ENCODE results near the gene HRH1.
"Not testable (repeated sequence)": the region's sequence is repeated elsewhere in the genome, so short reads cannot be mapped to it uniquely, and the experiment has no call there.

Gene HRH1

DNA sequence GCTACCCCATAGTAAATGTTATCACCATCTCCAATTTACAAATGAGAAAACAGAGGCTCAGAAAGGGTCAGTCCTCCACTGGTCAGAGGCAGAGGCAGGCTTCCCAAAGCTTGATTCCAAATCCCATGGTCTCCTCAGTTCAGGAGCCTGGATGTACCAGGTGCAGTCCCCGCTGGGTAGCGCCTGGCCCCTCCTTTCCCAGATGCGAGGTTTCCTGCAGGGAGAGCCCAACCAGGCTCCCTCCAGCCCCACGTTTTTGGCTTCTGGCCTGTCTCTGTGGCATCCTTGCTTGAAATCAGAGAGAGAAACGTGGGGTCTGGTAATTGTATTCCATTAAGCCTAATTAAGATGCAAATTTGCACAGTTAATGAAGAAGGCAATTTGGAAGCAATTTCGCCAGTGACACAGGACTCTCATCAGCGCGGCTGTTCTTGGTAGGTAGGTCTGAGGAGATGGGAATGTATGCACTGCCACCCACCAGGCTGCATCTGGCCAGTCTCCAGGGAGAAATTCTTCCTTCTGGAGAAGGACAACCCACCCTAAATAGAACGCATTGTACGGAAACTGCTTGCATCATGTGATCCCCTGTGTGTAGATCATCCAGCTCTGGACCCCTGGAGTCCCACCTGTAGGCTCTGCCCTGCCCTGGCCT lies 50.5 kb downstream of the HRH1 start:
- DNase-seq (ENCODE audit: low spot score) = no peak

DNA sequence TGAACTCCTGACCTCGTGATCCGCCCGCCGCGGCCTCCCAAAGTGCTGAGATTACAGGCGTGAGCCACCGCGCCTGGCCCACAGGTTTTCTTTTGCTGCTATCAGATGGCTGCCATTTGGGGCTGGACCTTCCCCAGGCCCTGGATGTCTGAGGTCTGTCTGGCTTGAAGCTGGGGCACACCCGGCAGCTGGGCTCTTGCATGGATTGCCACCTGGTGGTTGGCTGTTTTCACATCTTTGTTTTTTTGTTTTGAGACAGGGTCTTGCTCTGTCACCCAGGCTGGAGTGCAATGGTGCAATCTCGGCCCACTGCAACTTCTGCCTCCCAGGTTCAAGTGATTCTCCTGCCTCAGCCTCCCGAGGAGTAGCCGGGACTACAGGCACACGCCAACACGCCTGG lies 51.6 kb downstream of the HRH1 start:
- DNase-seq (ENCODE audit: low spot score) = not testable (repeated sequence)

DNA sequence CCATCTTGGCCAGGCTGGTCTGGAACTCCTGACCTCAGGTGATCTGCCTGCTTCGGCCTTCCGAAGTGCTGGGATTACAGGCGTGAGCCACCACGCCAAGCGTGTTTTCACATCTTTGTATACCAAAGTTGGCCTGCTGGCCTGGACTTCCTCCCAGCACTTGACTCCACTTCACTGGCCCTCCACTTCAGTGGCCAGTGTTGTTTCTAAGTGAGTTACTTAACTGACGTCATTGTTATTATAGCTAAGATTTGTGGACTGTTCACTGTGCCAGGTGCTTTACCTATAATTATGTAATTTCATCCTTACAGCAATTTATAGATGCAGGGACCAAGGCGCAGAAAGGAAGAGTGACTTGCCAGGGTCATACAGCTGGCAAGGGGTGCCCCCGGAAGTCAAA lies 52.0 kb downstream of the HRH1 start:
- no peak for DNase-seq (ENCODE audit: low spot score)

DNA sequence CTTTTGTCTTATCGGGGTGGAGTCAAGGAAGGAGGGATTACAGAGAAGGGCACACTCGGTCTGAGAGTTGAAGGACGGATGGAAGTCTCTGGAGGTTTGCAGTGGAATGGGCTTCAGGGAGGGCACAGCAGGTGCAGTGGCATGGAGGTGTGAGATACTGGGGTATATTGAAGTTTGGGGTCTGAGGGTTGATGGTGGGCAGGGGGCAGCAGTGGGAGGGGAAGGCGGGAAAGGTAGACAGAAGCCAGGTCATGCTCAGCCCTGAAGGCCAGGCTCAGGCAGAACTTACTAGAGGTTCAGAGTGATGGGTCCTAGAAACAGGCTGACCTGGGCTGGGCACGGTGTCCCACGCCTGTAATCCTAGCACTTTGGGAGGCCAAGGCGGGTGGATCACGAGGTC lies 52.7 kb downstream of the HRH1 start:
- DNase-seq (ENCODE audit: low spot score) = no peak

DNA sequence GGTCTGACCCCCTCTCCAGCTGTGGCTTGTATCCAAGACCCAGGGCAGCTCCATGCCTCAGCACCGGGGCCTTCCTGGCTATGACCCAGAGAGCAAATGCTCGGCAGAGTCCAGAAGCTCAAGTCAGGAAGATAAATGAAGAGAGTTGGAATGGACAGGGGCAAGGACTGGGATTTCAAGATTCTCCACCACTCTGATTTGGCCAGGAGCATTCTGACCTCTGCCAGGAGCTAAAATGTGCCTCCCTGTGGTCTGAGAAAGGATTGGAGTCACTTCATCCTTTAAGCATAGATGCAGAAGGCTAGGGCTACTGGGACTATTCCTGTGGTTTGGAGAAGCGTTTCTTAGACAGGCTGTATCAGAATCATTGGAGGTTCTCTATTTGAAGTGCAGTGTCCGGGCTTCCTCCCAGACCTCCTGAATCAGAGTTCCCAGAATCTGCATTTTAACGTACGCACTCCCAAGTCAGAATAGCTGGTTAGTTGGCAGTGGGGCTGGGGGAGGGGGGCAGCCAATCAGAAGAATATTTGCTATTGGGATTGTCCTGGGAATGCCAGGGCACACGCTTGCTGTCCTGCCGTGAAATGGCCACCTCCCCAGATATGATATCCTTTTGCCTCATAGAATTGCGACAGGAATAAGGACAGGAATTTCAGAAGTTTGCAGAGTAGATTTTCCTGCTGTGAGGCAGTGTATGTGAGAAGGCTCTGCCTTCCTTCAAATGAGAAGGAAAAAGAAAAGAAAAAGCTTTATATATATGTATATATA lies 57.4 kb downstream of the HRH1 start:
- DNase-seq (ENCODE audit: low spot score) = no peak

DNA sequence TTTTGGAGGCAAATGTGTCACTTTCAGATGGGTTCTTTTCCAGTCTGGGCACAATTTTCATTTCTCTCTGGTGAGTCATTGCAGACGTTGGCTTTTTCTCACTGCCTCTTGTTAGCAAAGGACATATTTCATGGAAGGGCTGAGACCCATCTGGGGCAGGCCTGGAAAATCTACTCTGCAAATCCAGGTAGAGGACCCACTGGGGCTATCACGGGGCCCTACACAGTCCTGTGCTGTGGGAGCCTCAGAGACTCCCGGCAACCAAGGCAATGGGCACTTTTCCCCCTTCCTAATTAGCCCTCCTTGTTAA lies 58.0 kb downstream of the HRH1 start:
- DNase-seq (ENCODE audit: low spot score) = peak; percentile 50

DNA sequence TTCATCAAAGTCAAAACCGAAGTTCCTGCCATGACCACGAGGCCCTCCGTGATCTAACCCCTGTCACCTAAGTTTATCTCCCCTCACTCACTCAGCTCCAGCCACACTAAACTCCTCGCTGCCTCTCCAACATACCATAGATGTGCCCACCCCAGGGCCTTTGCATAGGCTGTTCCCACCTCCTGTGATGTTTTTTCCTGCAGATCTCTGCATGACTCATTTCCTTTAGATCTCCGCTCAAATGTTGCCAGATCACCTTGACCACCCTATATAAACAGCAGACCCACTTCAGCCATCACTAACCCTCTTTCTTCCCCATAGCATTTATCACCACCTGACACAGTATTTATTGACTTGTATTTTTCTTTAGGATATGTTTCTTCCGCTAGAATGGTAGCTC lies 58.5 kb downstream of the HRH1 start:
- DNase-seq (ENCODE audit: low spot score) = no peak

DNA sequence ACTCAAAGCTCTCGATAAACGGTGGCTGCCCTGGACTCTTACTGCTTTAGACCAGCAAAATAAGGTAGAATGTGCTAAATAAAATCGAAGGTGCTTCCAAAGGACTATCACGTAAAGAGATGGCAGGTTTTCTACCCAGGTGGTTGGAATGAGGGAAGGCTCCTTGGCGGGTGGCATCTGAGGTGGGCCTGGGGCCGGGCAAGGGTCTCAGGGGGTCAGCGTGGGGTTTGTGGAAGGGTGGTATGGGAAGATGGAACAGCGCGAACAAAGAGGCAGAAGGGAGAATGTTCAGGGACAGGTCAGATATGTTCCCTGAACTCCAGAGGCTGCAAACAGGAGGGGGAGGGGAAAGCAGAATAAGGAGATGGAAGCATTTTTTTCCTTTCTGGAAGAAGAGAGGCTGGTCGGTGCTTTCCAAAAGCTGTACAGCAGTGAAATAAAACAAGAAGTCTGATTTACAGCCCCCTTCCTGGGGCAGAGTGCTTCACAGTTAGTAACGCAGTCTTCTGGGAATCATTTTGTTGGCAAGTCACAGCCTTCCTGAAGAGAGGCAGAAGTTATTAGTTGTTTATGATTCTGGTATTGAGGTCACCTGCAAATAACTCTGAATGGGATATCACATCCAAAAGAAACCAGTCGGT lies 59.6 kb downstream of the HRH1 start:
- DNase-seq (ENCODE audit: low spot score) = no peak

DNA sequence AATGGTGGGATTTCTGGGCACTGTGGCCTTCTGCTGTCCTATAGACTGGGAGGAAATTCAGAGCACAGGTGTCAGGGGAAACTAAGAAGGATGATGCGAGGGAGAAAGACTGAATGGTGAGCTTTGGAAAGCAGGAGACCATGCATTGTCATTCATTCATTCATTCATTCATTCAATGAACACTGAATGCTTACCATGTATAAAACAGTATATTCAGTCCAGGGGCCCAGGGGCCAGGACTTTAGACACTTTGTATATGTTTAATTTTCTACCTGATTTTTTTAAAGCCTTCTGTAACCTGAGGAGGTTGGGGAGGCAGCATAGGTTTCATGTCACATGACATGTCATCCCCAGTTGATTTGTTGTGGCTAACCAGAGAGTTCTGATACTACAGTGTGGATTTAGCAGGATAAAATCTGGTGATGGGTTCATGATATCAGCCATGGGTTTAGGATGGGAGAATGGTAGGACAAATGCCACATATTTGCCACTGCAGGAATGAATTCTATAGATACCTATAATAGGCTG lies 60.2 kb downstream of the HRH1 start:
- no peak for DNase-seq (ENCODE audit: low spot score)

DNA sequence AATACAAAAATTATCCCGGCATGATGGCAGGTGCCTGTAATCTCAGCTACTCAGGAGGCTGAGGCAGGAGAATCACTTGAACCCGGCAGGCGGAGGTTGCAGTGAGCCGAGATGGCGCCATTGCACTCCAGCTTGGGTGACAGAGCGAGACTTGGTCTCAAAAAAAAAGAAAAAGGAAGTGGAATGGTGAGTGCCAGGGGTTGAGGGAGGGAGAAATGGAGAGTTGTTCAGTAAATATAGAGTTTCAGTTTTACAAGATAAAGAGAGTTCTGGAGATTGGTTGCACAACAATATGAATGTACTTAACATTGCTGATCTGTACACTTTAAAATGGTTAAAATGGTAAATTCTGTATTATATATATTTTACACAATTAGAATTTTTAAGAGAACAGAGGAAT lies 63.1 kb downstream of the HRH1 start:
- DNase-seq (ENCODE audit: low spot score) = not testable (repeated sequence)

DNA sequence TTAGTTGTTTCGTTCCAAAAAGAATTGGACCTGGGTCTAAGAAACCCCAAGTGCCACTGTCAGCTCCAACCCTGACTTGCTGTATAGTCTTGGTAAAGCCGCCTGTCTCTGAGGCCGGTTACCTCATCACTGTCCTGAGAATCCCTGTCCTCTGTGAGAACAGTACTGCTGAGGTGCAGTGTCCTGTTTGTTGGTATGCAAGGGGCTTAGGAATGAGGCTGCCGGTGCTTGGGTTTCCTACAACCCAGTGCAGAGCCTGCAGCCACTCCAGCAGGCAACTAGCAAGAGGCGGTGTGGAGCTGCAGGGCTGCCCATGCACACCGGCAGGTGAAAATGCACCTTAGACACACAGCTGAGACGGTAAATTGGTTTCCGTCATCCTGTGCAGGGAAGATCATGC lies 65.9 kb downstream of the HRH1 start:
- no peak for DNase-seq (ENCODE audit: low spot score)

DNA sequence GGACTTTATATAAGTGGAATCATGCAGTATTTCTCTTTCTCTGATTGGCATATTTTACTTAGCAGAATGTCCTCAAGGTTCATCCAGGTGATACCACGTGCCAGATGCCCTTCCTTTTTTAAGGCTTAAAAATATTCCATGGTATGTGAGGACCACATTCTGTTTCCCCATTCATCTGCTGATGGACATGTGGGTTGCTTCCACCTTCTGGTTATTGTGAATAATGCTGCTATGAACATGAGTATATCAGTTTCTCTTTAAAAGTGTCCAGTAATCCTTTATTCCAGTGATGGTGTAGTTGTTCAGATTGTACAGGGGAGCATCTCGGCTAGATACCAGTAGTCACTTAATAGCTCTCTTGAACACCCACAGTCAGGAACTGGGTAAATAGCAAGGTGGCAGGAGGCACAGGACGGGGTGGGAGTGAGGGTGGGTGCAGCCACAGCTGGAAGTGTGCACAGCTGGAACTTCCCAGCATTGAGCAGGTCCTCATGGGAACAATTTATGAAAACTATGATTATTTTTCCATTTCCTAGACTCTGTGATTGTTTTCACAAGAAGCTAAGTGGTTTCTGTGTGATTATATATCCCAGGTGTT lies 67.6 kb downstream of the HRH1 start:
- DNase-seq (ENCODE audit: low spot score) = no peak

DNA sequence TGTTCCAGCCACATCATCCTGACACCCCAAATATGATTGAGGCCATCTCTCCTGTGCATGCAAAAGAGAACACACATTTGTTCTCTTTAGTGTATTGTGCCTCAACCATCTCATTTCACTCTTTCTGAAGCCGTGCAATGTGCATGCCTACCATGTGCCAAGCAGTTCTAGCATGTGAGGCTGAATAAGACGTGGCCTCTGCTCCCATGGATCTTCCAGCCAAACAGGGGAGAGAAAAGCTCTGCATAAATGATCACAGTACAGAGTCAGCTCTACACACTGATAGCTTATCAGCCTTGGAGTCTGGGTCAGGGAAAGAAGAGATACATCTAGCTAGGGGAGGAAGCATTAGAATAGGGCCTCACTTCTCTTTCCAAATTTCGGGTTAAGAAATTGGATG lies 69.7 kb downstream of the HRH1 start:
- no peak for DNase-seq (ENCODE audit: low spot score)

DNA sequence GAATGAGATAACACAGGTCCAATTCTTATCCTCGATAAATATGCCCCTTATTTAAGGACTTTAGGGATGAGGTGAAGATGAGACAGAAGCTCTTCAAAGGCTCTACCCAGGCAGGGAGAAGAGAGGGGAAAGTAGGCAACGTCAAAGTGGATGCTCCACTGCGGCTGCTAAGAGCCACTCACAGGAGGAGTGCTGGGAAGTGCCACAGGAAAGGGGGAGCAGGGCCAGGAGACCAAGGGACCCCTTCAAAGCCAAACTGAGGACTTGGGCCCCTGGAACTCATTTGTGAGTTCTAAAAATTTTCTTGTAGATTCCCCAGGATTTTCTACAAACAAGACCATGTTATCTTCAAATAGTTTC lies 70.6 kb downstream of the HRH1 start:
- no peak for DNase-seq (ENCODE audit: low spot score)

DNA sequence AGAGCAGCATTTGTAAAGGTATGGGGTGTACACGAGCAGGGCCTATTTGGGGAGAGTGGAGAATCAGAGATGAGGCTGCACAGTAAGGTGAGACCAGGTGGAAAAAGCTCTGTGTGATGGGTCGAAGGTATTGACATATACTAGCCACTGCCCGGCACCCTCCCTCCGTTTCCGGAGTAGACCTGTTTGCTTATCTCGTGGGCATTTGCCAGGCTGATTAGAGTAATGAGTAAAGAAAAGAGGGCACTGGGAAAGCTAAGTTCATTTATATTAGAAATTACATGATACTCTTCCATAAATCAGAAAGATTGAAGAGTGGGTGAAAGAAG lies 71.7 kb downstream of the HRH1 start:
- no peak for DNase-seq (ENCODE audit: low spot score)

DNA sequence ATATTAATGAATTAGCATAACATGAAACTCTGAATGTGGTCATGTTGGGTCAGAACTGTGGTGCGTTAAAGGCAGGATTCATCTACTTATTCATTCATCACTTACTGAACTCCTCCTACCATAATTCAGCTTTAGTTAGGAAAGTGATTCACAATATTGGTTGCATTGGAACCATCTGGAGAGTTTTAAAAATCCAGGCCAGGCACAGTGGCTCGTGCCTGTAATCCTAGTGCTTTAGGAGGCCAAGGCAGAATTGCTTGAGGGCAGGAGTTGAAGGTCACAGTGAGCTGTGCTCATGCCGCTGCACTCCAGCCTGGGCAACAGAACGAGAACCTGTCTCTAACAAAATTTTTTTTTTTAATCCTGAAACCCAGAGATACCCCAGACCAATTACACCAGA lies 73.7 kb downstream of the HRH1 start:
- no peak for DNase-seq (ENCODE audit: low spot score)

DNA sequence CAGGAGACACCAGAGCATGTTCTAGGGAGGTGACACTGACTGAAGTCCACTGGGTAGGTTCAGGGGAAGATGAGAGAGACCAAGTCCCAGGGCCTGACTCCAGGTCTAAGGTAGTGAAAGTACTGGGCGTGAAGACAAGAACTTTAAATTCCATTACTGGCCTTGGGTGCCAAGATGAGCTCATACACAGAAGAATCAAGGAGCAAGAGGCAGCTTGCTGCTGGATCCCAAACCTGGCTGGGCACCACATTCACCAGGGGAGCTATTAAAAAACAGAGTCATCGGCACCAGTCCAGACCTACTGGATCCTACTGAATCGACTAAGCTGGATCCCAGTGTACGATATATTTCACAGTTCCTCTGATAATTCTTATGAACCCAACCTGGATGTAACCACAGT lies 75.8 kb downstream of the HRH1 start:
- no peak for DNase-seq (ENCODE audit: low spot score)

DNA sequence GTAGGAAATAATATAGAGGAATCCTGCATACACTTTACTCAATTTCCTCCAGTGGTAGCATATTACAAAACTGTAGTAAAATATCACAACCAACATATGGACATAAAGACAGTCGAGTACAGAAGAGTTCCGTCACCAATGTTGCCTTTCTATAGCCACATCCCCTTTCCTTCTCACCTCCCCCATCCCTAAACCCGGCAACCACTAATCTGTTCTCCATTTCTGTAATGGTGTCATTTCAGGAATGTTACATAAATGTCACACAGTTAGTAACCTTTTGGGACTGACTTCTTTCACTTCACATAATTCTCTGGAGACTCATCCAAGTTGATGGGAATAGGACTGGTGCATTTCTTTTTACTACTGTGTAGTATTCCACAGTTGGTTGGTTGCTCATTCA lies 76.5 kb downstream of the HRH1 start:
- DNase-seq (ENCODE audit: low spot score) = no peak

DNA sequence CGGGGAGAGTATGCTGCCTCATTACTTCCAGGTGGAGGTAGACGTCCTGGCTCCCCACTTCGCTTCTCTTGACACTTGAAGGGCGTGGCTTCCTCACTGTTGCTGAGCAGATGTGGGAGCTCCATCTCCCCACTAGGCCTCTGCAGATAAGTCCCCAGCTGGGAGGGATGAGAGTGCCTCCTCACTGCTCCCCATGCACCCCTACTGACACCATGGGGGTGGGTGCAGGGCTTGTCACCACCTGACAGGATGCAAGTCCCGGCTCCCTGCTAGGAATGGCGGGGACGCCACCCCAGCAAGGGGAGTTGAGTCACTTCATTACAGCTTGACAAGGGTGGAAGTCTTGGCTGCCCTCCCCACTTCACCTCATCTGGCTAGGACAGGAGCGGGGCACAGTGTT lies 81.1 kb downstream of the HRH1 start:
- no peak for DNase-seq (ENCODE audit: low spot score)

DNA sequence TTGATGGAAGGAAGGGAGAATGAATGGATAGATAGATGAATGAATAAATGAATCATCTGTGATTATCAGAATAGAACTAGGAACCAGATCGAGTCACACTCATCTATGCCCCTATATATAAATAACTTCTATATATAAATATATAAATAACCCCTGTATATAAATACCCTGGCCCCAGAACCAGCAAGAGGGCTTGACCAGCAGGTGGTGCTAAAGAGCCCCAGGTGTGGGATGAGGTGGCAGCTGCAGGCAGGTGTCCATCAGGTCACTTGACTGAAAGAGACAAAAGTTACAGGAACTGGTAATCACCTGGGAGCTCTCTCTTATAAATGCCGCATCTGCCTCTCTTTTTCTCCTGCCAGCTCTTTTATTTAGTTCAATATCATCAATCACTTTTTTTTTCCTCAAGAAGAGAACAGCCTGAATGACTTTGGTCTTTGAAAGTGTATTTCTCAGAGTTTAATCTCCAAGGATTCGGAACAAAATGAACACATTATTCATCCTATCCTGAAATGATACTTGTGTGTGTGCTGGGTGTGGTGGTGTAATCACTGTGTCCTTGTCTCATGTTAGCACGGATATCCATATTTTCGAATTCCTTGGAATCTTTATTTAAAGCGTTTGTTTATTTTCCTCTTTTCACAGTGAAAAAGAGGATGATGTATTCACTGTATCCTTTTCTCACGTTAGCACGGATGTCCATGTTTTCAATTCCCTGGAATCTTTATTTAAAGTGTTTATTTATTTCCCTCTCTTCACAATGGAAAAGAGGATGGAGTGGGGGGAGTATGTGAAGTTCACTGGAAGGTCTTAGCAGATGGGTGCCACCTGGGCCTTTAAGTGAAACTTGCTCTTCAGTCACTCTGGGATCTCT lies 82.5 kb downstream of the HRH1 start:
- DNase-seq (ENCODE audit: low spot score) = peak; percentile 78

DNA sequence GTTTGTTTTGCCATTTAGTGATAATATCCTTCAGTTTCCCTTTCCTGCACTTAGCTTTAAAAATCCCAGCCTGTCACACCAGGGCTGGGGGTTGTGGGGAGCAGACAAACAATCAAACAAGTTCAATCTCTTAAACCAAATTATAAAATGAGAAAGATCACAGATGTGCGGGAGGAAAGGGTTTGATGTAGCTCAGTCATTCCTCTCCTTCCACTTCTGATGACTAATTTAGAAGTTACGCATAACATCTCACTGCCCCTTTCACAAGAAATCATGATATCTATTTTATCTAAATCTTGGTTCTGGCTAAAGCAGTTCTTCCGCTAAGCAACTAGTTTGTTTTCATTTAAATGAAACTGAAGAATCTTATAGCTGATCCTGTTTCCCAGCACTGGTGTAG lies 83.8 kb downstream of the HRH1 start:
- peak; percentile 52 for DNase-seq (ENCODE audit: low spot score)

DNA sequence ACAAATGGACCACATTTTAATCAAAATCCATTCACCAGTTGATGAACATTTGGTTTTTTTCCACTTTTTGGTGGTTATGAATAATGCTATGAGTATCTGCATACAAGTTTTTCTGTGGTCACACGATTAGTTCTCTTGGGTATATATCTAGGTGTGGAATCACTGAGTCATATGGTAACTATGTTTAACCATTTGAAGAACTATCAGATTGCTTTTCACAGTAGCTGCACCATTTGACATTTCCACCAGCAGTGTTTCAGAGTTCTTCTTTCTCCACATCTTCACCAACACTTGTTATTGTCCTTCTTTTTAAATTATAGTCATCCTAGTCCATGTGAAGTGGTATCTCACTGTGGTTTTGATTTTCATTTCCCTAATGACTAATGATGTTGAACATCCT lies 84.6 kb downstream of the HRH1 start:
- DNase-seq (ENCODE audit: low spot score) = peak; percentile 87

Data from kidney tubule cell (primary cell).